ENCODE measurements around the gene LDLRAD4.
A peak's percentile ranks its signal among the peaks of the same experiment; 100 is the strongest.

The LDLRAD4 gene

GRCh38 chr18:13530033-13530878, 311.7 kb downstream of the LDLRAD4 start:
- TF ChIP-seq Cebpa-rat (IDR thresholded peaks at IDR 0.05) = no peak
- Histone ChIP-seq H3K4me2 (peak overlapping the region; percentile 79), H3K4me1 (peaks cover 52% of the 10 kb centered on the region), H3K27ac (peak overlapping the region; percentile 77), H4K20me1 (peaks cover 78% of the 10 kb centered on the region), H3K9me3 (no peaks in the 10 kb centered on the region), H3K27me3 (no peaks in the 10 kb centered on the region), H3K36me3 (peaks cover 41% of the 10 kb centered on the region), H3K4me3 (no peak overlapping the region), H3K9ac (peak overlapping the region; percentile 51; the same call in 1 of the 2 replicates)

DNA sequence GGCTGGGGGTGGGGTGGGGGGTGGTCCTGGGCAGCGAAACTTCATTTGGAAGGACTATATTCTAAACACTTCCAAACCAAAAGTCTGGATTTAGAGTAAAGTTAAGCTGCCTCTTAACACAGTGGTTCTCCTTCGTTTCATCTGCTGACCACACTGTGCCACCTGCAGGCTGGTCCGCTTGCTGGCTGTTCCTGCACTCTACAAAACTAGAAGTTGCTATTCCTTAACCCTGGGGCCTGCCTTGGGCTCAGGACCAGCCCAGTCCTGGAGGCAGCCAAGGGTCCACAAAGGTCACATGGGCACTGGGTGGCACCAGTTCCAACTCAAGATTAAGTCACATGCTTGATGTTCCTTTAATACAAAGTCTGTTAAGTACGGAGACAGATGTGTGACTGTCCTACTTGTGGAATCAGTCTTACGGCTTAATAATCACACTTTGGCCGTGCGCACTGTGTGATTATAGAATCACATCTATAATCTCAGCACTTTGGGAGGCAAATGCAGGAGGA, 312.4 kb downstream of the LDLRAD4 start:
- no peak for TF ChIP-seq Cebpa-rat (IDR thresholded peaks at IDR 0.05)
- Histone ChIP-seq H3K27me3 (no peaks in the 10 kb centered on the region), H3K4me3 (no peak overlapping the region), H3K9me3 (no peaks in the 10 kb centered on the region), H3K4me2 (peak overlapping the region; percentile 79; the same call in 1 of the 2 replicates), H4K20me1 (peaks cover 78% of the 10 kb centered on the region), H3K4me1 (peaks cover 52% of the 10 kb centered on the region), H3K9ac (no peak overlapping the region), H3K27ac (peak overlapping the region; percentile 77), H3K36me3 (peaks cover 34% of the 10 kb centered on the region)

DNA sequence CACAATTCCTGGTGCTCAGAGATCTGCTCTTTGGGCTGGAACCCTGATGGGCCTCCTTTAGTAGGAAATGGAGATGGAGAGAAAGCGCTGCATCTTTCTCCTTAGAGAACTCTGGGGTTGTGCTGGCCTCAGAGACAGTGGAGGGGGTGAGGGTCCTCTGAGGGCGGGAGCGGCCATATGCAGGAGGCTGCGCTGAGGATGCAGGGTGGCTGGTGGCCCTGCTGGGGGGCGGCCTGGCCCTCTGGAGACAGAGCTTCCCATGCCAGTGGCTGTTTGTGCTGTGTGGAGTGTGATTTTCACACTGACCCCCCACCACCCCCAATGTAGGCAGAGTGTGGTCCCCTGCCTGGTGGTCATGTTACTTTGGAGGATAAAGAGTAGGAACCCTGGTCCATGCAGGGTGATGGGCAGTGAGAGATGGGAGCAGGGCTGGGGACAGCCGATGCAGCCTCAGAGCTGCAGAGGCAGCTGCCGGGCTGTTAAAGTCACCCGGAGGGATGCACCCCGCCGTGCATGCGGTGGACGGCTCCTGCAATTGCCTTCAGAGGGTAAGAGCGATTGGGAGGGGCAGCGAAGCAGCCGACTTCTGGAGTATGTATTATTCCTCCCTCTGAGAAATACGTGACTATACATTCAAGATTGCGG, 313.2 kb downstream of the LDLRAD4 start:
- H4K20me1 ChIP-seq = peaks cover 81% of the 10 kb centered on the region

DNA sequence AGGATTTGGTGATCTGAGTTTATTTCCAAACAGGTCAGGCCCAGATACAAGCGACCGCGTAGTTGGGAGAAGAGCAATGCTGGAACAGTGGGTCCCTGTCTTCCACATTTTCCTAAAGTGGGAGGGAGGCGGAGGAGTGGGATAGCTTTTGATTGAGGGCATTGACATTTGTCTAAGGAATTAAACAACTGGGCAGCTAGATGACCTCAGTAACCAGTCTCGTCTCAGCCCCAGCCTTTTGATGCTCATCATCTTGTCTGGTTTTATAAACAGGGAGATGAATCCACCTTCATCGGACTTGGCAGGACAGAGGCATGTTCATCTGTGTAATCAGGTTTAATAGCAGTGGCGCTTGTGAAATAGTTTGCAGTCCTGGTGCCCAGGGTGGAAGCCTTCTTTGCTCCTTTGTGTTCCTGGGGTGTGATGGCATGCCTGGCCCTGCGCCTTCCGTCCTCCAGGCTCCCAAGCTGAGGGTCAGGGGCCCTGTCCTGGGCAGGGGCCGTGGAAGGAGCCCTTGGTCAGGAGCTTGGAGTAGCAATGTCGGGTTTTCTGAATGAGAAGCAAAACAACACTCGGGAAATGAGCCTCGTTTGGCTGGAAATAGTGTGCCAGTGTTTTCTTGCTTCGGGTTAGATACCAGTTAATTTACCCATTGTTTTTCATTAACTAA, 314.0 kb downstream of the LDLRAD4 start:
- no peak for TF ChIP-seq Cebpa-rat (IDR thresholded peaks at IDR 0.05)
- no peak overlapping the region for H3K9ac ChIP-seq
- no peak overlapping the region for H3K4me2 ChIP-seq
- peak overlapping the region; percentile 28; the same call in 1 of the 2 replicates for H3K27ac ChIP-seq
- no peaks in the 10 kb centered on the region for H3K9me3 ChIP-seq
- H3K36me3 ChIP-seq = peaks cover 22% of the 10 kb centered on the region
- peaks cover 52% of the 10 kb centered on the region for H3K4me1 ChIP-seq
- peaks cover 80% of the 10 kb centered on the region for H4K20me1 ChIP-seq
- H3K27me3 ChIP-seq = no peaks in the 10 kb centered on the region
- H3K4me3 ChIP-seq = no peak overlapping the region

More for the DNA sequence above, 313.2 kb downstream of the LDLRAD4 start:
- H3K4me3 ChIP-seq = no peak overlapping the region
- peaks cover 30% of the 10 kb centered on the region for H3K36me3 ChIP-seq
- peak overlapping the region; percentile 23; the same call in 1 of the 2 replicates for H3K27ac ChIP-seq
- no peak for TF ChIP-seq Cebpa-rat (IDR thresholded peaks at IDR 0.05)
- H3K27me3 ChIP-seq = no peaks in the 10 kb centered on the region
- H3K9me3 ChIP-seq = no peaks in the 10 kb centered on the region
- H3K4me1 ChIP-seq = peaks cover 49% of the 10 kb centered on the region
- H3K4me2 ChIP-seq = no peak overlapping the region
- H3K9ac ChIP-seq = no peak overlapping the region

GRCh38 chr18:13534631-13535030, 316.1 kb downstream of the LDLRAD4 start:
- H3K27ac ChIP-seq = no peak overlapping the region
- no peak overlapping the region for H3K4me3 ChIP-seq
- H3K4me2 ChIP-seq = no peak overlapping the region
- H3K36me3 ChIP-seq = peaks cover 5% of the 10 kb centered on the region; the same call in 1 of the 2 replicates
- no peaks in the 10 kb centered on the region for H3K27me3 ChIP-seq
- peaks cover 80% of the 10 kb centered on the region; the same call in 1 of the 2 replicates for H4K20me1 ChIP-seq
- H3K4me1 ChIP-seq = peaks cover 52% of the 10 kb centered on the region
- H3K9ac ChIP-seq = no peak overlapping the region
- TF ChIP-seq Cebpa-rat (IDR thresholded peaks at IDR 0.05) = no peak
- H3K9me3 ChIP-seq = no peaks in the 10 kb centered on the region

DNA sequence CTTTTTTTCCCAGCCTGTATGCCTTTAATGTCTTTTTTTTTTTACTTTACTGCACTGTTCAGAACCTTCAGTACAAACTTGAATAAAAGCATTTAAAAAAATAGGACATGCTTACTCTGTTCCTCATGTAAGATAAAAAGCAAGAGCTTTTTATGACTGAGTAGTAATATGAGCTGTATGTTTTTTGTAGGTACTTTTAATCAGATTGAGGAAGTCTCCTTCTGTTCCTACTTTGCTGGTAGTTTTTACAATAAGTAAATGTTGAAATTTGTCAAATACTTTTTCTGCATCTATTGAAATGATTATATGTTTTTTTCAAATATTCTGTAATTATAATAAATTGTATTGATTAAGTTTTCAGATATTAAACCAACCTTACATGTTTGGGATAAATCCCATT, 318.0 kb downstream of the LDLRAD4 start:
- Histone ChIP-seq H3K27ac (no peak overlapping the region), H3K4me1 (peaks cover 49% of the 10 kb centered on the region), H4K20me1 (peaks cover 76% of the 10 kb centered on the region), H3K27me3 (no peaks in the 10 kb centered on the region), H3K9ac (no peak overlapping the region), H3K9me3 (no peaks in the 10 kb centered on the region; the same call in 1 of the 2 replicates), H3K4me3 (no peak overlapping the region), H3K36me3 (peaks cover 14% of the 10 kb centered on the region), H3K4me2 (no peak overlapping the region)
- TF ChIP-seq Cebpa-rat (IDR thresholded peaks at IDR 0.05) = no peak

DNA sequence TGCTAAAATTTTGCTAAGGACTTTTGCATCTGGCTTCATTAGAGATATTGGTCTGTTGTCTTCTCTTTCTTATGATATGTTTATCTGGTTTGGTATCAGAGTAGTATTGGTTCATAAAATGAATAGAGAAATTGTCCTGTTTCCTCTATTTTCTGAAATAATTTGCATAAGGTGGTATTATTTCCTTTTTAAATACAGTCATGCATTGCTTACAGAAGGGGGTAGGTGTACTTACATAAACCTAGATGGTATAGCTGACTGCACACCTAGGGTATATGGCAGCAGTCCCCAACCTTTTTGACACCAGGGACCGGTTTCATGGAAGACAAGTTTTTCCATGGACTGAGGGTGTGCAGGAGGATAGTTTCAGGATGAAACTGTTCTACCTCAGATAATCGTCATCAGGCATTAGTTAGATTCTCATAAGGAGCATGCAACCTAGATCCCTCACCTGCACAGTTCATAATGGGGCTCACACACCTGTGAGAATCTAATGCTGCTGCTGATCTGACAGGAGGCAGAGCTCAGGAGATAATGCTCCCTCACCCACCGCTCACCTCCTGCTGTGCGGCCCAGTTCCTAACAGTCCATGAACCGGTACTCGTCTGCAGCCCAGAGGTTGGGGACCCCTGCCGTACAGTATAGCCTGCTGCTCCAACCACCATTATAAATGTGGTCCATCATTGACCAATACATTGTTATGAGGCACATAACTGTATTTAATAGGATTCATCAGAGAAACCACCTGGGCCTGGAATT, 318.6 kb downstream of the LDLRAD4 start:
- peak overlapping the region; percentile 4; the same call in 1 of the 2 replicates for H3K4me2 ChIP-seq

GRCh38 chr18:13538630-13539029, 320.1 kb downstream of the LDLRAD4 start:
- peaks cover 44% of the 10 kb centered on the region for H3K4me1 ChIP-seq
- H3K9ac ChIP-seq = peak overlapping the region; percentile 47
- peak overlapping the region; percentile 61 for H3K27ac ChIP-seq
- peaks cover 30% of the 10 kb centered on the region for H3K36me3 ChIP-seq
- no peak for TF ChIP-seq Cebpa-rat (IDR thresholded peaks at IDR 0.05)
- peak overlapping the region; percentile 67 for H3K4me2 ChIP-seq
- H3K4me3 ChIP-seq = no peak overlapping the region
- peaks cover 62% of the 10 kb centered on the region for H4K20me1 ChIP-seq
- H3K27me3 ChIP-seq = no peaks in the 10 kb centered on the region
- no peaks in the 10 kb centered on the region; the same call in 1 of the 2 replicates for H3K9me3 ChIP-seq

More for the DNA sequence above, 318.6 kb downstream of the LDLRAD4 start:
- H3K27me3 ChIP-seq = no peaks in the 10 kb centered on the region
- H3K9ac ChIP-seq = no peak overlapping the region
- peaks cover 20% of the 10 kb centered on the region for H3K36me3 ChIP-seq
- H3K9me3 ChIP-seq = no peaks in the 10 kb centered on the region; the same call in 1 of the 2 replicates
- H3K27ac ChIP-seq = no peak overlapping the region
- H4K20me1 ChIP-seq = peaks cover 72% of the 10 kb centered on the region
- TF ChIP-seq Cebpa-rat (IDR thresholded peaks at IDR 0.05) = no peak
- H3K4me1 ChIP-seq = peaks cover 49% of the 10 kb centered on the region
- no peak overlapping the region for H3K4me3 ChIP-seq

DNA sequence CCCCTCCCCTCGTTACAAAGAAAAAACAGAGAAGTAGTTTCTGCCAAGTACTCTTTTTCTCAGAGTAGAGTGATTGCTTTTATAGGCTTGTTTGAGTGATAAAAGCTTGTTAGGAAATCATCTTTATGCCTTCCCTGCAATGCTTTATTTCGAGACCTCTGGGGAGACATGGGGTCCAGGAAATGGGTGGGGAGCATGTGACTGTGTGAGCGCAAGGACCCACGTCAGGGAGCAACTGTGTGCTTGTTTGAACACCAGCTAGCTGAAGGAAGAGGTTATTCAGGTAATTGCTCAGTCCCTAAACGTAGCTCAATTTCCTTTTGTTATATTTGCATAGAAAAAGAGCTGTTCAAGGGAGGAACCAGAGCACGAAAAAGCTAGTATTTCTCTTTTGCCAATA, 320.5 kb downstream of the LDLRAD4 start:
- Histone ChIP-seq H3K4me1 (peaks cover 44% of the 10 kb centered on the region), H3K36me3 (peaks cover 34% of the 10 kb centered on the region), H3K9me3 (peaks cover 3% of the 10 kb centered on the region; the same call in 1 of the 2 replicates), H3K4me3 (no peak overlapping the region), H3K9ac (peak overlapping the region; percentile 47), H3K27me3 (no peaks in the 10 kb centered on the region), H3K27ac (peak overlapping the region; percentile 61), H3K4me2 (peak overlapping the region; percentile 67), H4K20me1 (peaks cover 57% of the 10 kb centered on the region)
- no peak for TF ChIP-seq Cebpa-rat (IDR thresholded peaks at IDR 0.05)

Measured in BLaER1 (cell line).